ENCODE results near the gene MECR.

- TF ChIP-seq POLR2AphosphoS5 (IDR thresholded peaks at IDR 0.05; ENCODE audit: low read depth, low read length) (no peak), CTCF (IDR thresholded peaks at IDR 0.05 in 2 of 3, conservative IDR thresholded peaks at IDR 0.05 in 1 of 3; ENCODE audit: borderline replicate concordance in 1 of 3, insufficient read depth in 1 of 3, low read depth in 2 of 3, low read length in 2 of 3) (no peak)
These were observed 50.0 kb downstream of the MECR start for GRCh38 chr1:29180497-29181412.
